Stimulated activated CD4-positive, alpha-beta T cell treated with anti-CD3 and anti-CD28 coated beads, TNF-alpha, amount 100 ng/mL, for 48 hours (primary cell): ENCODE results near the gene CAPN13.
"Not testable (repeated sequence)": the region's sequence is repeated elsewhere in the genome, so short reads cannot be mapped to it uniquely, and the experiment has no call there.

Source experiments
- DNase-seq, 3 donors: peaks; one replicate each; pipeline ENCODE4 v3.0.0-alpha.2; 2020; ENCODE audit warnings: low read depth in 3 of 3

The CAPN13 gene

GRCh38 chr2:30705711-30706533 is 101.3 kb downstream of the CAPN13 start:
- DNase-seq = no peak

DNA sequence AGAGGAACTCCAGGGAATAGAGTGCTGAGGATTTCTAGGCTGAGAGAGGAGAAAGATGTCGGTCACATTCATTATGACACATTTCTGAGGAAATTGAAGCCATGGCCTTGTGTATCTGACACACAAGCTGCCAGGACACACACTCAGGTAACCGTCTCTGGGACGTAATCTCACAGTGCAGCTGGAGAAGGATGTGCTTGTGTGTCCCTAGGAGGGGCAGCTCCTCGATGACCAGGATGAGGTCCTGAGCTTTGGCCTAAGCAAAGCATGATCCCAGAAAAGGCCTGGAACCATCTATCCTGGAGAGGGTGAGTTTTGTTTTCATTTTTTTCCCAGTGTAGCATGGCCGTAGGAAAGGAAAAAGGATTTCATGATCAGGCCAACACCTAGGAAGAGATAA is 102.2 kb downstream of the CAPN13 start:
- no peak for DNase-seq

DNA sequence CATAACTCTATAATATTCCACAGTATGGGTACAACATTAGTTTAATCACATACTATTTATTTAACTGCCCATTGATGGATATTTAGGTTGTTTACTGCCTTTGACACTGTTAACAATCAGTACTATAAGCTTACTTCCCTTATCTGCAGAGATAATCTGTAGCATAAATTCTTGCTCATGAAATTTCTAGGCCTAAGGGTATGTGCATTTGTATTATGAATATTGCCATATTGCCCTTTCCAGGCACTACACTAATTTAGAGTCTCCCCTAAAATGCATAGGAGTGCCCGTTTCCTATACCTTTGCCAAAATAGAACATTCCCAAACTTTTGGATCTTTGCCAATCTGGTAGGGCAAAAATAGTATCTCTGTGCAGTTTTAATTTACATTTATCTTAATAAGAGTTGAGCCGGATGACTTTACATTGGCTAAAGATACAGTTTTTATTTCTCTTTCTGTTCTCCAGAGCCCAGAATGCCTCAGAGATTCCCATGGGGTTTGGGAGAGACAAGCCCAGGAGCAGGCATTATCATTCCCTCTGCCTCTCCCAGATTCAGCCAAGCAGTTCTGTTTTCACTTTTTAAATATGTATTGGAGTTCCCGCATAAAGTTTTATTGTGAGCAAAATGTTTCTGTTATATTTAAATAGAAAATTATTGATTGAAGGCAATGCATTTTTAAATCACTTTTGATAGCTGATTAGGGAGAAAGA is 102.8 kb downstream of the CAPN13 start:
- DNase-seq = no peak

DNA sequence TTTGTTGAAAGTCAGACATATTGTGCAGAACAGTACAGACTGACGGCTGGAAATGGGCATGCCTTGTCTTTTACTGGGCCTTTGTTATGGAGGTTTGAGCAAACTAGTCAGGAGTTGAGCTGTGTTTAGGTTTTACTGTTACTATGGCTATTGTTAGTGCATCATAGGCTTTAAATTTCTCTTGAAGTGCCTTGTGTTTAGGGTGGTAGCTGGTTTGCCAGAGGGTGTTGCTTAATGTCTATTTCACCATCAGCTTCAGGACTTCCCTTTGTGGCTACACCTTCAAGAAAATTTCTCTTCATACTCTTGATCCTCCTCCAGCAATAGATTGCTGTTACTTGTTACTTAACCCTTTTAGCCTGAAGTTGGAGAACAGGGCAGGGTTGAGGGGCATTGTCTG is 104.6 kb downstream of the CAPN13 start:
- no peak for DNase-seq

- DNase-seq = no peak
These were observed 105.5 kb downstream of the CAPN13 start for GRCh38 chr2:30701782-30702181.

- DNase-seq = not testable (repeated sequence)
These were observed 109.8 kb downstream of the CAPN13 start for GRCh38 chr2:30697242-30698103.

- DNase-seq = no peak
These were observed 111.5 kb downstream of the CAPN13 start for GRCh38 chr2:30695749-30696148.

DNA sequence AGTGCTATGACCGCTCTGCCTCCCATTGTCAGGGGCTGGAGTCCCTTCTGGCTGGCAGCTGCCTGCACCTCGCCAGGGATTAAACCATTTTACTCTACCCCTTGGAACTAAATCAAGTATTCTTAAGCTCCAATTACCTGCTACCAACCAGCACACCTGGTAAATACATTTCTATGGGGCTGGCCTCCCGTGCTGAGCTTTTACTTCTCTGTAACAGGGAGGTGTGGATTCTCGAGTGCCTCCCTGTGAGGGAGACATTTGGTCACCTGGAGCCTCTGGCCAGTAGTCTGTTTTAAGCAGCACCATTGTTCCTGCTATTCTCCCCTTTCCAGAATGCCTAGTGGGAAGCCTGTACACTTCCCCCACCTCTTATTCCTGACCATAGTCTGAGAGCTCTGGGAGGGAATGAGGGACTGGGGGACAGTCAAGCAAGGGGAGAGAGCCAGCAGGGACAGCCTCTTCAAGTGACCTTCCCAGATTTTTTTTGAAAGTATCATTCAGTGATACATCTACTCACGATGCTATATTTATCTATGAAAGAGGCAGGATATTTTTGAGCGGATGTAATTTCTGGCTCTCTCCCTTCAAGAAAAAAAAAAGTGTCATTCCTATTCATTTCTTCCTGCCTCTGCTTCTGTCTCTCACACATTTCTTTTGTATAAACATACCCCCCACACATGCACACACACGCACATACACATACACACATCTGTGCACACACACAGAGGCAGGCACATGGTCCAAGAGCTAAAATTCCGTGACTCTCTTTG is 112.8 kb downstream of the CAPN13 start:
- no peak for DNase-seq

DNA sequence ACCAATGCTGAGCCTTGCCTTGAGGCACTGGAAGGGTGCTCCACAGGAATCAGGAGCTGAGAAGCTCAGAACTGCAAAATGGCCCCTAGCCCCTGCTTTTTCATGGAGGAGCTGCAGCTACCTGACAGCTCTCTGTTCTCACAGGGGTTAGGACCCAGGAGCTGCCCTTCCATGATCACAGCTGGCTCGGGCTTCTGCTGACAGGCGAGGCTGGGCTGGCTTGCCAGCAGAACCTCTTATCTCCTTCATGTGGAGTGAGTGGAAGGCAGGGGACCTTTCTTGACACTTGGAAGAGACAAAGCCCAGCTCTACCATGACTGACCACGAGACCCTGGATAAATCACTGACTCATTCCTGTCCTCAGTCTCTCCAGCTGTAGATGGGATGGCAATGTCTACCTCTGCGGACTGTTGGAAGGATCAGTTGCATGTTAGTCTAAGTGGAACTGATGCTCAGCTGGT is 113.4 kb downstream of the CAPN13 start:
- DNase-seq = no peak

- no peak for DNase-seq
These were observed 114.4 kb downstream of the CAPN13 start for GRCh38 chr2:30692829-30693275.

GRCh38 chr2:30691948-30692828 is 115.1 kb downstream of the CAPN13 start:
- no peak for DNase-seq

- DNase-seq = no peak
These were observed 115.9 kb downstream of the CAPN13 start for GRCh38 chr2:30691091-30691947.

- DNase-seq = no peak
These were observed 117.1 kb downstream of the CAPN13 start for GRCh38 chr2:30690126-30690561.

- no peak for DNase-seq
These were observed 117.6 kb downstream of the CAPN13 start for GRCh38 chr2:30689496-30690125.

DNA sequence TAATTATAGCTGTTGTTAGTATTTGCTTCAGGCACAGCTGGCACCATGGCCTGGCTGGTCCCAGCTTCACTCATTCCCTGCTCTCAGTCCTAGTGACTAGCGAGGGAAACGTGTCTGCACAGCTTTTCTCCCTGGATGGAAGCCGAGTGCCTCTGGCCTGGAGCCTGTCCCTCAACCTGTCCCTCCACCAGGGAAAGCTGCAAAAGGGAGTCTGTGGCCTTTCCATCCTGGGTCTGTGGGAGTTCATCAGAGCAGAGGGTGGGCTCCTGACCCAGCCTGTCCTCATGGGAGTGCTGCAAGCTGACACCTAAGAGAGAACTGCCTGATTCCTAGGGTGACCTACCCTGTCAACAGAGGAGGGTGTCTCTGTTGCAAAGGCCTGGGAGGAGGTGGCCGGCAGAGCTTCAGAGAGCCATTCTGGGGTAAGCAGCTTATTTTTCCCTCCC is 118.3 kb downstream of the CAPN13 start:
- DNase-seq = no peak

DNA sequence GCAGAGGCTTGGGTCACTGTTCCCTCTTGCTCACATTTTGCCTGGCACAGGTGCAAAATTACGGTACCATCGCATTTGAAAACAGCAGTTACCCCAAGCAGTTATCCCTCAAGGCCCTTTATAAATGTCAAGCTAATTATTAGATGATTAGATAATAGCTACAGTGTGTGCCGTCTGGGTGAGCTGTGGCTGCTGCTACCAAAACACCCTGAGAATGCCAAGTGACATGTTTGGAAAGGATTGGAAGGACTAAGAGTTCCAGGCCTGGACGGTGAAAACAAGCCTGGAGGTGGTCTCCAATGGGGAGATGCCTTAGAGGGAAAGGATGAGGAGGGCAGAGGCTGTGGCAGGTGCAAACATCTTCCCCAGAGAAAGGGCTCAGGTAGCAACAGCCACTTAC is 120.6 kb downstream of the CAPN13 start:
- no peak for DNase-seq

DNA sequence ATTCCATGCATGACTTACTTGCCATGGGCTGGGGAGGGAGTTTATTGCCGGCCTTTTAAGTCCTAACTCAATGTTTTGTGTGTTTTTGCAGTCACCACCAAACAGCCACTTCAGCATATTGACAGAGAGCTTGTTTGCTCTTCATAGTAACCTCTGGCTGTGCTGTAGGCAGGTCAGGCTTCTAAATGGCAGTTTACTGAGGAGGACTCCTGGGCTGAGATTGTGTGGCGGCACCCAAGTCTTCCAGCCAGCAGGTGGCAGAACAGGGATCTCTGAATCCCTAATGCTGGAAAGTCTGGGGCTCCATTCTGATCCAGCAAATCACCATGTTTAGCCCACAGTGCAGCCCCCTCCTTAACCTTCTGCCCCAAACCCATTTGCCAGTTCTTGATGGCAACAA is 121.2 kb downstream of the CAPN13 start:
- DNase-seq = no peak

DNA sequence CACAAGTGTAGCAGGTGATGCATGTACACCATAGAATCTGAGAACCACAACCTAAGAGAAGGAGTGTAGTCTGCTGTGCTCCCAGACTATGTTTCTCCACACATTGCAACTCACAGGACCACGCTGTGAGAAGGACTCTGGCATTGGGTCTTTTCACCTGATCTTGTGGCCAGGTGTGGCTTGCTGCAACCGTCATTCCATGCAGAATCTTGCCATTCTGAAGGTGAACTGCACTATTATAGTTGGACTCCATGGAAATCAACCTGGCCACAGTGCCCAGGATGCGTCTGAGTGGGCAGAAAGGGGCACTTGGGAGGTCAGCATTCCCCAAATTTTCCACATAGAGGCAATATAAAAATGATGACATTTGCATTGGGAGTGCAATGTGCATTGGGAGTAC is 122.2 kb downstream of the CAPN13 start:
- no peak for DNase-seq

- DNase-seq = no peak
These were observed 122.7 kb downstream of the CAPN13 start for GRCh38 chr2:30684516-30684915.
